Measurements from ENCODE around the gene APOBEC2. TPM values are rescaled to one million over a fixed set of nuclear protein-coding genes. Genes with fewer than 3 reads are reported as not detected.

APOBEC2 gene
- total and polyA plus RNA-seq, 2 donors (not counting 1 experiment from before 2014, with no cell fraction given) = not detected

- Histone ChIP-seq H3K79me2 (ENCODE audit: control insufficient read depth, insufficient read depth, low read length) (no peaks in the 10 kb centered on the region), H3K9me3 (ENCODE audit: control extremely low read depth in 1 of 3, control insufficient read depth in 2 of 3, insufficient read depth in 1 of 3, low read length in 2 of 3) (no peaks in the 10 kb centered on the region), H3K27ac (ENCODE audit: low read length in 2 of 2) (no peak overlapping the region), H3K27me3 (replicated peaks in 1 of 4; ENCODE audit: control extremely low read depth in 1 of 4, control insufficient read depth in 3 of 4, insufficient read depth in 4 of 4, low read length in 3 of 4) (no peaks in the 10 kb centered on the region), H3K4me3 (ENCODE audit: control extremely low read depth in 1 of 5, extremely low read depth in 1 of 5, insufficient read depth in 1 of 5, low read depth in 2 of 5, low read length in 4 of 5) (no peak overlapping the region), H4K20me1 (ENCODE audit: control insufficient read depth, insufficient read depth, low read length, poor library complexity, severe bottlenecking) (no peaks in the 10 kb centered on the region), H3K4me1 (ENCODE audit: control insufficient read depth in 2 of 2, insufficient read depth in 2 of 2, low read length in 2 of 2) (peaks cover 8 to 13% of the 10 kb centered on the region in 2 donors), H3K4me2 (replicated peaks; ENCODE audit: low read depth, low read length, poor library complexity, severe bottlenecking) (no peak overlapping the region), H3K9ac (ENCODE audit: low read length) (no peak overlapping the region), H3K36me3 (replicated peaks in 1 of 2; ENCODE audit: control extremely low read depth in 1 of 2, control insufficient read depth in 1 of 2, extremely low read depth in 1 of 2, insufficient read depth in 2 of 2, low read length in 1 of 2) (peaks cover 0 to 19% of the 10 kb centered on the region in 2 experiments), H2AFZ (ENCODE audit: insufficient read depth, low read depth, low read length, poor library complexity, severe bottlenecking) (no peak overlapping the region)
- intact Hi-C loops (cut with micrococcal nuclease) = no loop called here
- Mint-ChIP-seq H3K9me3 (ENCODE audit: insufficient read depth) (no peaks in the 10 kb centered on the region), H3K27me3 (no peaks in the 10 kb centered on the region), H3K4me3 (no peak overlapping the region), H3K4me1 (peaks cover 11% of the 10 kb centered on the region), H3K27ac (no peak overlapping the region)
- WGBS (ENCODE audit: insufficient coverage) = 97% methylated on average over 5 of the region's 6 CpGs
- TF ChIP-seq, protein P1, sequence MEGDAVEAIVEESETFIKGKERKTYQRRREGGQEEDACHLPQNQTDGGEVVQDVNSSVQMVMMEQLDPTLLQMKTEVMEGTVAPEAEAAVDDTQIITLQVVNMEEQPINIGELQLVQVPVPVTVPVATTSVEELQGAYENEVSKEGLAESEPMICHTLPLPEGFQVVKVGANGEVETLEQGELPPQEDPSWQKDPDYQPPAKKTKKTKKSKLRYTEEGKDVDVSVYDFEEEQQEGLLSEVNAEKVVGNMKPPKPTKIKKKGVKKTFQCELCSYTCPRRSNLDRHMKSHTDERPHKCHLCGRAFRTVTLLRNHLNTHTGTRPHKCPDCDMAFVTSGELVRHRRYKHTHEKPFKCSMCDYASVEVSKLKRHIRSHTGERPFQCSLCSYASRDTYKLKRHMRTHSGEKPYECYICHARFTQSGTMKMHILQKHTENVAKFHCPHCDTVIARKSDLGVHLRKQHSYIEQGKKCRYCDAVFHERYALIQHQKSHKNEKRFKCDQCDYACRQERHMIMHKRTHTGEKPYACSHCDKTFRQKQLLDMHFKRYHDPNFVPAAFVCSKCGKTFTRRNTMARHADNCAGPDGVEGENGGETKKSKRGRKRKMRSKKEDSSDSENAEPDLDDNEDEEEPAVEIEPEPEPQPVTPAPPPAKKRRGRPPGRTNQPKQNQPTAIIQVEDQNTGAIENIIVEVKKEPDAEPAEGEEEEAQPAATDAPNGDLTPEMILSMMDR (IDR thresholded peaks at IDR 0.05) = no peak
- TF ChIP-seq EZH2 (IDR thresholded peaks at IDR 0.05; ENCODE audit: borderline replicate concordance, insufficient read depth, low read depth, low read length, poor library complexity, severe bottlenecking) = no peak
- DNase-seq (no peak), ATAC-seq (ENCODE audit: low read depth) (no peak)
- CTCF ChIA-PET = interaction anchor here (1.3 to 5.2 kb wide), 5 partner anchors 9 to 28 kb away, joined by 4 to 25 read pairs (median 9); partner anchors contain the start of gene UNC5CL
- POLR2A ChIA-PET = interaction anchor here (0.6 kb wide), 1 partner anchor 66 kb away, joined by 3 read pairs; no protein-coding TSS in a partner anchor
These were observed 3.9 kb downstream of the APOBEC2 start for GRCh38 chr6:41056768-41057490.

DNA sequence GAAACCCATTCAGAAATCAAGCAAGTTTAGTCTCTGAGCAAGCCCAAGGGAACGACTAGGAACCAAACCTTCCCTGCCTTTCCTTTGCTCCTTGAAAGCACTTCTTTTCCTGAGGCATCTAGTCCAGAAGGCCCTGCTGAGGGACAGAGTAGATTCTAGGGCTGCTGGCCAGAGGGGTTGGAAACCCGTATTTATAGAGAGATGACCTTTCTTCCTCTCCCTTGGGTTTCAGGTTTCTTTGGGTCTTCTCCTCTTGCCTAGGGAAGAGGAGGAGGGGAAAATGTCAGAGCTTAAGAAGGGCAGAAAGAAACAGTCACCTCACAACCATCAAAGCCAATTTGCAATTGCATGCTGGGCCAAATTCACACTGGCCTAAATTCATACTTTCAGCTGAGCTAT lies 5.8 kb downstream of the APOBEC2 start:
- intact Hi-C loops (cut with micrococcal nuclease) = no loop called here
- no peak overlapping the region for H2AFZ ChIP-seq (ENCODE audit: insufficient read depth, low read depth, low read length, poor library complexity, severe bottlenecking)
- no peaks in the 10 kb centered on the region for H3K9me3 Mint-ChIP-seq (ENCODE audit: insufficient read depth)
- H3K27ac Mint-ChIP-seq = no peak overlapping the region
- no peaks in the 10 kb centered on the region for H3K27me3 ChIP-seq (replicated peaks in 1 of 4; ENCODE audit: control extremely low read depth in 1 of 4, control insufficient read depth in 3 of 4, insufficient read depth in 4 of 4, low read length in 3 of 4)
- no peaks in the 10 kb centered on the region for H3K4me1 ChIP-seq (ENCODE audit: control insufficient read depth in 2 of 2, insufficient read depth in 2 of 2, low read length in 2 of 2)
- ChIA-PET POLR2A (no interaction called here), CTCF (interaction anchor here (0.6 to 0.7 kb wide), 2 partner anchors 18 to 245 kb away, joined by 3 read pairs; no protein-coding TSS in a partner anchor)
- DNase-seq (no peak), ATAC-seq (ENCODE audit: low read depth) (no peak)
- TF ChIP-seq, protein P1 (IDR thresholded peaks at IDR 0.05) = no peak
- TF ChIP-seq EZH2 (IDR thresholded peaks at IDR 0.05; ENCODE audit: borderline replicate concordance, insufficient read depth, low read depth, low read length, poor library complexity, severe bottlenecking) = no peak
- no peaks in the 10 kb centered on the region for H4K20me1 ChIP-seq (ENCODE audit: control insufficient read depth, insufficient read depth, low read length, poor library complexity, severe bottlenecking)
- H3K79me2 ChIP-seq (ENCODE audit: control insufficient read depth, insufficient read depth, low read length) = no peaks in the 10 kb centered on the region
- H3K4me3 ChIP-seq (ENCODE audit: control extremely low read depth in 1 of 5, extremely low read depth in 1 of 5, insufficient read depth in 1 of 5, low read depth in 2 of 5, low read length in 4 of 5) = no peak overlapping the region
- no CpG with 5 or more reads among the region's 2 CpGs for WGBS (ENCODE audit: insufficient coverage)
- no peak overlapping the region for H3K9ac ChIP-seq (ENCODE audit: low read length)
- H3K4me1 Mint-ChIP-seq = peaks cover 2% of the 10 kb centered on the region
- H3K4me3 Mint-ChIP-seq = no peak overlapping the region
- no peak overlapping the region for H3K4me2 ChIP-seq (replicated peaks; ENCODE audit: low read depth, low read length, poor library complexity, severe bottlenecking)
- no peaks in the 10 kb centered on the region for H3K9me3 ChIP-seq (ENCODE audit: control extremely low read depth in 1 of 3, control insufficient read depth in 2 of 3, insufficient read depth in 1 of 3, low read length in 2 of 3)
- H3K27ac ChIP-seq (ENCODE audit: low read length in 2 of 2) = no peak overlapping the region
- peaks cover 6 to 30% of the 10 kb centered on the region in 2 experiments for H3K36me3 ChIP-seq (replicated peaks in 1 of 2; ENCODE audit: control extremely low read depth in 1 of 2, control insufficient read depth in 1 of 2, extremely low read depth in 1 of 2, insufficient read depth in 2 of 2, low read length in 1 of 2)
- H3K27me3 Mint-ChIP-seq = no peaks in the 10 kb centered on the region
